Prostate gland (tissue), 2 donors: Measurements from ENCODE around the gene KDELR3. TPM values are rescaled to one million over a fixed set of nuclear protein-coding genes. Genes with fewer than 3 reads are reported as not detected.

ENCODE experiments used
- DNase-seq: peaks from one replicate; pipeline ENCODE4 v3.0.0-alpha.2; 2019; ENCODE audit warnings: low spot score
- H3K27ac ChIP-seq, 2 donors: fragments of 200-600 bp; sonication (generic); 2 replicates each; pipeline ENCODE4 v1.5.1; 2017 to 2019
- H3K27me3 ChIP-seq: fragments of 200-600 bp; sonication (generic); replicated peaks from 2 replicates; pipeline ENCODE4 v1.5.1; 2019; ENCODE audit not compliant: insufficient read depth
- H3K36me3 ChIP-seq, 2 donors: fragments of 200-600 bp; sonication (generic); 1 replicate in 1 of 2; 2 replicates in 1 of 2; pipeline versions ENCODE4 v1.5.1 to v1.8.1; 2017 to 2019
- H3K4me1 ChIP-seq: fragments of 200-600 bp; sonication (generic); replicated peaks from 2 replicates; pipeline ENCODE4 v1.5.1; 2019
- H3K4me3 ChIP-seq, 2 donors: fragments of 200-600 bp; sonication (generic); 2 replicates each; pipeline ENCODE4 v1.5.1; 2017 to 2019
- H3K9me3 ChIP-seq: fragments of 200-600 bp; sonication (generic); 2 replicates; pipeline ENCODE4 v1.5.1; 2017
- POLR2A ChIP-seq: fragments of 450-650 bp; IDR thresholded peaks from one replicate; pipeline ENCODE4 v1.6.1; 2016; ENCODE audit warnings: antibody characterized with exemption, mild to moderate bottlenecking
- POLR2AphosphoS5 ChIP-seq: sonication (generic); formaldehyde crosslinking; IDR thresholded peaks from one replicate; pipeline ENCODE4 v1.6.1; 2017; ENCODE audit warnings: antibody characterized with exemption
- WGBS: methylation state at CpG from one replicate; pipeline ENCODE4 v1.1.5; 2018; 5-methylcytosine and 5-hydroxymethylcytosine counted together
- intact Hi-C: fragments of 100-400 bp; cut with DNase I; formaldehyde crosslinking; loops from one replicate; pipeline ENCODE4 v1.14.2; 2022
- total RNA-seq, 2 donors: library from RNA; depleted of rRNA; stranded (reverse); fragments of >200 nt; gene quantifications; one replicate each; pipeline ENCODE4 v1.1.0, GENCODE V29; 2016
- TF ChIP-seq, protein P1 (sequence below), 4 experiments: fragments of 200-600 bp in 2 of 4; fragments of 450-650 bp in 2 of 4; sonication (generic) in 2 of 4; IDR thresholded peaks; 1 replicate in 3 of 4; 2 replicates in 1 of 4; pipeline ENCODE4 v1.5.1; 2016 to 2019; ENCODE audit warnings: antibody characterized with exemption in 4 of 4, mild to moderate bottlenecking in 2 of 4, moderate library complexity in 2 of 4

The KDELR3 gene
- total RNA-seq, 2 donors from 2014 or later, result 13.8 to 25.4 TPM

- WGBS, result 76% methylated on average over 18 of the region's 18 CpGs
- no peak overlapping the region for H3K4me3 ChIP-seq
- no peak for DNase-seq
- no peaks in the 10 kb centered on the region for H3K4me1 ChIP-seq
- H3K9me3 ChIP-seq, result no peaks in the 10 kb centered on the region
- TF ChIP-seq POLR2A, result no peak
- TF ChIP-seq POLR2AphosphoS5, result no peak
- TF ChIP-seq, protein P1, sequence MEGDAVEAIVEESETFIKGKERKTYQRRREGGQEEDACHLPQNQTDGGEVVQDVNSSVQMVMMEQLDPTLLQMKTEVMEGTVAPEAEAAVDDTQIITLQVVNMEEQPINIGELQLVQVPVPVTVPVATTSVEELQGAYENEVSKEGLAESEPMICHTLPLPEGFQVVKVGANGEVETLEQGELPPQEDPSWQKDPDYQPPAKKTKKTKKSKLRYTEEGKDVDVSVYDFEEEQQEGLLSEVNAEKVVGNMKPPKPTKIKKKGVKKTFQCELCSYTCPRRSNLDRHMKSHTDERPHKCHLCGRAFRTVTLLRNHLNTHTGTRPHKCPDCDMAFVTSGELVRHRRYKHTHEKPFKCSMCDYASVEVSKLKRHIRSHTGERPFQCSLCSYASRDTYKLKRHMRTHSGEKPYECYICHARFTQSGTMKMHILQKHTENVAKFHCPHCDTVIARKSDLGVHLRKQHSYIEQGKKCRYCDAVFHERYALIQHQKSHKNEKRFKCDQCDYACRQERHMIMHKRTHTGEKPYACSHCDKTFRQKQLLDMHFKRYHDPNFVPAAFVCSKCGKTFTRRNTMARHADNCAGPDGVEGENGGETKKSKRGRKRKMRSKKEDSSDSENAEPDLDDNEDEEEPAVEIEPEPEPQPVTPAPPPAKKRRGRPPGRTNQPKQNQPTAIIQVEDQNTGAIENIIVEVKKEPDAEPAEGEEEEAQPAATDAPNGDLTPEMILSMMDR (IDR thresholded peaks at IDR 0.05), result no peak
- intact Hi-C loops, result no loop called here
- no peak overlapping the region for H3K27ac ChIP-seq
- no peaks in the 10 kb centered on the region for H3K27me3 ChIP-seq
- H3K36me3 ChIP-seq, result no peaks in the 10 kb centered on the region
Observed at GRCh38 chr22:38449776-38450175, 18.1 kb upstream of the KDELR3 start.

DNA sequence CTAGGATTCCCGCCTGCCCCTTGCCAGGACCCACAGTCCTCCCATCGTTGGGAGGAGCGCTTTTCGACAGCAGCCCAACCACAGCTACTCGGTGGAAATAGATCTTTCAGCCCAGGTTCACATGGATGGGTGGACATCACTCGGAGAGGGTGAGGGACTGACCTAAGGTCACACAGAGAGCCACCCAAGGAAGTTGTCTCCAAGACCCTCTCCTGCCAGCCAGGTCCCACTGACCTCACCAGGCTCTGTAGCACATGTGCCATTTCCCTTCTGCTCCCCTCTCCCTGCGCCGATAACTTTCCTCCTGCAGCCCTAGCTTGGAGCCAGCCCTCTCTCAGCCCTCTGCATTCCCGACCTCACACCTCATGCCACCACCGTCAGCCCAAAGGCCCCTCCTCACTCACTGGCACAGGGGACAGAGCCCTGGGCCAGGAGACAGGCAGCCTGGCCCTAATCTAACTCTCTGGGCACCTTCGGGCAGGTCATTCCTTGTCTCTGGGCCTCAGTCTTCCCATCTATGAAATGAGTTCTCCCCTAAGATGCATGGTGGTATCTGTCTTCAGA, 17.6 kb upstream of the KDELR3 start:
- intact Hi-C loops, result no loop called here
- Histone ChIP-seq H3K9me3 (no peaks in the 10 kb centered on the region), H3K4me3 (no peak overlapping the region), H3K4me1 (no peaks in the 10 kb centered on the region), H3K27me3 (no peaks in the 10 kb centered on the region), H3K27ac (no peak overlapping the region), H3K36me3 (no peaks in the 10 kb centered on the region)
- TF ChIP-seq POLR2A (no peak), POLR2AphosphoS5 (no peak)
- TF ChIP-seq, protein P1 (IDR thresholded peaks at IDR 0.05), result no peak
- no peak for DNase-seq
- 57% methylated on average over 11 of the region's 11 CpGs for WGBS

DNA sequence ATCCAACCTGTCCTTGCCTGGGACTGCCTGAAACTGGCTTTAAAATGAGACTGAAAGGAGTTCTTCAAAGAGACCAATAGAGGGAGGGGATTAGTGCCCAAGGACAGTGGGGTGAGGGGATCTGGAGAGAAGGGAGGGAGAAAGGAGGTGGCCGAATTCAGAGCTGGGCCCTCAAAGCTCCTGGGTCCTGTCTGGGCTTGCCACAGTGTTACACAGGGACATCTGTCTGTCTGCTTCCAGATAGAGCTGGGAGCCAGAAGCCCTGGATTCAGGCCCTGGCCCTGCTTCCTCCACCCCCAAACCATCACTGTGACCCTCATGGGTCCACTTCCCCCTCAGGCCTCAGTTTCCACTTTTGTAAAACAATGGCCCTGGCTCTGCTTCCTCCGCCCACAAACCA, 16.5 kb upstream of the KDELR3 start:
- no peak overlapping the region for H3K4me3 ChIP-seq
- H3K9me3 ChIP-seq, result no peaks in the 10 kb centered on the region
- intact Hi-C loops, result no loop called here
- TF ChIP-seq POLR2A, result no peak
- H3K27ac ChIP-seq, result no peak overlapping the region
- no peaks in the 10 kb centered on the region for H3K36me3 ChIP-seq
- no peaks in the 10 kb centered on the region for H3K4me1 ChIP-seq
- 68% methylated on average over 2 of the region's 2 CpGs for WGBS
- H3K27me3 ChIP-seq, result no peaks in the 10 kb centered on the region
- no peak for DNase-seq

DNA sequence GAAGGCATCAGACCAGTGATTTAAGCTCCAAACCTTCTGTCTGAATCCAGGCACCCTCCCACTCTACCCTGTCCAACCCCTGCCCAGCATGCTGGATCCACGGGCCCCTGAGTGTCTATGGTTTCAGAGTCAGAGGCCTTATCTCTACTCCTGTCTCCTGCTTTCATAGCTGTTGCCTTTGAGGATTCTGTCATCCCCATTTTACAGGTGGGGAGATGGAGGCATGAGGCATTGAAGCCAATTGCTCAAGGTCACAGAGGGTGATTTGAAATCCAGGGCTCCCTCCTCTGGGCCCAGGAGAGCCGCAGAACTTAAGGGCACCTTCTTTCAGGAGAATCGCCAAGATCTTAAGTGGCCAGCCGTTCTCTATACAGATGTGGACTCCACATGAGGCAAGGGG, 16.0 kb upstream of the KDELR3 start:
- no peaks in the 10 kb centered on the region for H3K36me3 ChIP-seq
- H3K27me3 ChIP-seq, result no peaks in the 10 kb centered on the region
- H3K4me3 ChIP-seq, result no peak overlapping the region
- H3K27ac ChIP-seq, result no peak overlapping the region
- TF ChIP-seq, protein P1 (IDR thresholded peaks at IDR 0.05), result no peak
- TF ChIP-seq POLR2AphosphoS5 (no peak), POLR2A (no peak)
- no peaks in the 10 kb centered on the region for H3K4me1 ChIP-seq
- H3K9me3 ChIP-seq, result no peaks in the 10 kb centered on the region
- intact Hi-C loops, result no loop called here
- DNase-seq, result no peak
- WGBS, result 79% methylated on average over 4 of the region's 4 CpGs

DNA sequence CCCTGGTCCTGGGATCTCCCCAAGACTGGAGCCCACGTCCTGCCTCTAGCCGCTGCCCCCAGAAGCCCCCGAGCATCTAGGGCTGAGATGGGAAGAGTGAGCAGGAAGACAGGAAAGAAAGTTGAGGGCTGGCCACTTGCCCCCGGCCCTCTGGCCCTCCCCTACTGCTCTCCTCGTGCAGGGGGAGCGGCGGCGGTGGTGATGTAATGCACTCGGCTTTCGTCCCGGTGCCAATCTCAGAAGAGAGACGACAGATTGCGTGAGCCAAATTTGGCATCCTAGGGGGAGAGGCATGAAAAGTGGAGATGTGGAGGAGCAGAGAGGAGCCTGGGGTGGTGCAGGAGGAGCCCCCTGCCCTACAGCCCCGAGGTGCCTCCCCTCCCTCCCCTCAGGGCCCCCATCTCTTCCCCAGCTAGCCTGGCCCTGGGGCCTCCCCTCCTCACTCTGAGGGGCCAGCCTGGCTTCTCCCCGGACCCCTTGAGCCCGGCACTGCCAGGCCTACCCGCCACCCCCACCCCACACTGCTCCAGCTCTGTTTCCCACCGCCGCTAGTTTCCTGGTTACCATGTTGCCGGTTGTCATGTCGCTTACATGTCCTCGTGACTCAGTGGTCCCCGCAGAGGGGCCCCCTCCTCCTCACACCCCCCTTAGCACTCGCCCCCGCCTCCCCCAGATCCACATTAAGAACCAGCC, 15.4 kb upstream of the KDELR3 start:
- Histone ChIP-seq H3K4me3 (no peak overlapping the region), H3K9me3 (no peaks in the 10 kb centered on the region), H3K27me3 (no peaks in the 10 kb centered on the region), H3K27ac (no peak overlapping the region), H3K36me3 (no peaks in the 10 kb centered on the region), H3K4me1 (no peaks in the 10 kb centered on the region)
- intact Hi-C loops, result no loop called here
- no peak for DNase-seq
- TF ChIP-seq, protein P1 (IDR thresholded peaks at IDR 0.05), result no peak
- TF ChIP-seq POLR2A (no peak), POLR2AphosphoS5 (no peak)
- WGBS, result 36% methylated on average over 25 of the region's 25 CpGs
